LNCAP (cell line): Measurements from ENCODE around the gene SNED1.

ENCODE experiments used
- TF ChIP-seq, protein P1 (sequence below): fragments of 450-650 bp; IDR thresholded peaks from 2 replicates; pipeline ENCODE4 v1.5.1; 2017; ENCODE audit warnings: mild to moderate bottlenecking

Gene SNED1

DNA sequence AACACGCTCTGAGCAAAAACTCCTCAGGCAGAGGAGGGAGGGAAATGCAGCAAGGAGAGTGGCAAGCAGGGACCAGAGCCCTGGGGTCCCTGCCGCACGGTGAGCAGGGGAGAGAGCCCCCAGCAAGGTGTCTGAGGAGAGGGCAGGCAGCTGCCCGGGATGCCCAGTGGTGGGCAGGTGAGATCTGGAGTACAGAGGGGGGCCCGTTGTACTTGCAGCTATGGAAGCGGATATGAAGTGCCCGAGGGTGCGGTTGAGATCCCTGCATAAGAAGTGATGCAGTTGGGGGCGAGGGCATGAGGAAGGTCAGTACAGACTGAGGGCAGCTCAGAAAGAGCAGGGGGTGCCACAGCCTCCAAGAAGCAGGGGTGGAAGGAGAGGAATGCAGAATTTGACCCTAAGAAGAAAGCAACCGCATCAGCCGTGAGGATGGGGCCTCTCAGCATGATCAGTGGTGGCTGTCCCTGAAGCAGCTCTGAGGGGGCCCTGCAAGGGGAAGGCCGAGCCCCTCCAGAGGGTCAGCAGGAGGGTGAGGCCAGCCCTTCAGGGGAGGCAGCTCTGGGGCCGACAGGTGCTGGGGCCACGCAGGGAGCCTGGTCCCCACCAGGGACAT is 74.2 kb downstream of the SNED1 start:
- TF ChIP-seq, protein P1, sequence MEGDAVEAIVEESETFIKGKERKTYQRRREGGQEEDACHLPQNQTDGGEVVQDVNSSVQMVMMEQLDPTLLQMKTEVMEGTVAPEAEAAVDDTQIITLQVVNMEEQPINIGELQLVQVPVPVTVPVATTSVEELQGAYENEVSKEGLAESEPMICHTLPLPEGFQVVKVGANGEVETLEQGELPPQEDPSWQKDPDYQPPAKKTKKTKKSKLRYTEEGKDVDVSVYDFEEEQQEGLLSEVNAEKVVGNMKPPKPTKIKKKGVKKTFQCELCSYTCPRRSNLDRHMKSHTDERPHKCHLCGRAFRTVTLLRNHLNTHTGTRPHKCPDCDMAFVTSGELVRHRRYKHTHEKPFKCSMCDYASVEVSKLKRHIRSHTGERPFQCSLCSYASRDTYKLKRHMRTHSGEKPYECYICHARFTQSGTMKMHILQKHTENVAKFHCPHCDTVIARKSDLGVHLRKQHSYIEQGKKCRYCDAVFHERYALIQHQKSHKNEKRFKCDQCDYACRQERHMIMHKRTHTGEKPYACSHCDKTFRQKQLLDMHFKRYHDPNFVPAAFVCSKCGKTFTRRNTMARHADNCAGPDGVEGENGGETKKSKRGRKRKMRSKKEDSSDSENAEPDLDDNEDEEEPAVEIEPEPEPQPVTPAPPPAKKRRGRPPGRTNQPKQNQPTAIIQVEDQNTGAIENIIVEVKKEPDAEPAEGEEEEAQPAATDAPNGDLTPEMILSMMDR: no peak

GRCh38 chr2:241073166-241074064 is 75.0 kb downstream of the SNED1 start:
- TF ChIP-seq, protein P1: no peak

GRCh38 chr2:241074065-241074818 is 75.8 kb downstream of the SNED1 start:
- TF ChIP-seq, protein P1: no peak

- TF ChIP-seq, protein P1: no peak
Observed at GRCh38 chr2:241074901-241075540, 76.6 kb downstream of the SNED1 start.

GRCh38 chr2:241080405-241081189 is 82.2 kb downstream of the SNED1 start:
- TF ChIP-seq, protein P1: no peak

DNA sequence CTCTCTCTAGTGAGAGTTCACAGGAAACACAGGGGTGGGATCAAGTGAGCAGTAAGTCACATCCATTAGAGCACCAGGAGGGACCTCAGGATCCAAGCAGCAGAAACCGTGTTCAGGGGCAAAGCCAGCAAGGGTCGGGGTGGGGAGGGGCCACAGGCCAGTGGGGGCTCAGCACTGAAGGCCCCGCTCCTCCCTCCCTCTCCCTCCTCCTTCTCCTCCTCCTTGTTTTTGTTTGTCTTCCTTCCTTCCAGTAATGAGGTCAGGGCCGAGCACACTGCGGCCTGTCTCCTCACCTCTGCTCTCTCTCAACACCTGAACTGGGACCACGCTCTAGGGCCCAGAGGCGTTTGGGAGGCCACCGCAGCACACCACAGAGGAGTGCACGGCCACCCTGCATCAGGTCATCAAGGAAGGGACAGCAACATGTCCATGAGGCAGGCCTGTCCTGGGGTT is 82.8 kb downstream of the SNED1 start:
- TF ChIP-seq, protein P1: no peak
